ENCODE data around the gene CHSY1. TPM values are rescaled to one million over a fixed set of nuclear protein-coding genes. Genes with fewer than 3 reads are reported as not detected.
A peak's percentile ranks its signal among the peaks of the same experiment; 100 is the strongest.

The CHSY1 gene
- total RNA-seq, 1 donor: 41.5 TPM

DNA sequence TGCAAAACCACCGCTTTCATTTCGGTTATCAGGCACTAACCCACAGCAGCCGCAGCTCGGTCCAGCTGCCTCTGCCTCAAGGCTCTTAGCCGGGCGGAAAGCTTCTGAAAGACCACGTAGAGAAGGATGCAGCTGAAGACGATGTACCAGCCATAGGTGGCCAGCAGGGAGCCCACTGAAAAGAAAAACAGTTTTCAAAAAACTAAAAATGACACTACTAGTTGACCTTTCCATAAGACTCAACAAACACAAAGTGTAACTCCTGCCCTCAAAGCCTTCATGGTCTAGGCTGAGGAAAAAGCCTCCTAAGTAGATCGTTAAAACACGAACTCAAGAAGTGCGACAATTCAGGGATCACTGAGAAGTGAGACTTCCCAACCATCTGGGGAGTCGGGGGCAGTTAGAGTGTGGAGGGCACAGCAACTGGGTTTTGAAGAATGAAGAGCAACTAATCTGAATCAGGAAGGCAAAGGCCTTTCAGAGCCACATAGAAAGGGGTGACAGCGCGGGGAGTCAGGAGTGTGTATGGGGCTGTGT lies 24.7 kb upstream of the CHSY1 start:
- peak; percentile 48 for TF ChIP-seq CTCF (IDR thresholded peaks at IDR 0.05; ENCODE audit: insufficient read depth, low read depth, low read length)
- DNase-seq (ENCODE audit: low read depth): peak; percentile 64
- peak overlapping the region; percentile 90 for H3K4me3 ChIP-seq (ENCODE audit: low read depth, low read length)

DNA sequence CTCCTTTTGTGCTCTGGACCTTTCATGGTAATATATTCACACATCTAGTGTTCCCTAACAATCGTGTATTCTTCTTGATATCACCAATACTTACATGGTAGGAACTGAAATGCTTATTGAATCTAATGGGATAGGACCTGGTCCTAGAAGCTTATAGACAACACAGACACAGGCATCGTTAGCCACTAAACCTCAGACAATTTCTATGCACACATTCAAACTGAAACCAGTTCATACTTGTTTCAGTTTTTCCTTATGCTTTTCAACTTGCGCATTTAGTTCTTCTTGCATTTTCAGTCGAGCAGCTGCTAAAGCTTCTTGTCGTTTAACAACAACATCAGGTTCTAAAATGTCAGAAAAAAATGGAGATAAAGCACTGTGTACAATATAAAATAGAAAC lies 23.2 kb upstream of the CHSY1 start:
- H3K4me3 ChIP-seq (ENCODE audit: low read depth, low read length): no peak overlapping the region
- DNase-seq (ENCODE audit: low read depth): no peak
- TF ChIP-seq CTCF (IDR thresholded peaks at IDR 0.05; ENCODE audit: insufficient read depth, low read depth, low read length): no peak

GRCh38 chr15:101273534-101273933 lies 21.7 kb upstream of the CHSY1 start:
- no peak for DNase-seq (ENCODE audit: low read depth)
- no peak overlapping the region for H3K4me3 ChIP-seq (ENCODE audit: low read depth, low read length)
- no peak for TF ChIP-seq CTCF (IDR thresholded peaks at IDR 0.05; ENCODE audit: insufficient read depth, low read depth, low read length)

DNA sequence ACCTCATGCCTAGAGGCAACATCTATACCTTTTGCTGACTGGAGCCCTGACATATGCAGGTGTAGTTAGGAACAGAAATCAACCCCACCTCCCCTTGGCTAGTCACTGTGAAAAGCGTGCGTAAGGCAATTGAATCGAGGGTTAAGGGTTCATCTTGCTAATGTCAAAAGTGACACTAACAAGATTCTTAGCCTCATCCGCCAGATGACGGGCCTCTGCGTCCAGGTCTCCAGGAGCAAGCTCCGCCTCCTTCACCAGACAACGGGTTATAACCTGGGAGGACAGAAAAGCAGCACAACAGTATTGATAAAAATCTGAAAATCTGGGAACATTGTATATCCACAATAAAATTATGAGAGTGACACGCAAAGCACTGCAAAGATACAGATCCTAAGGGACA lies 20.7 kb upstream of the CHSY1 start:
- DNase-seq (ENCODE audit: low read depth): no peak
- no peak for TF ChIP-seq CTCF (IDR thresholded peaks at IDR 0.05; ENCODE audit: insufficient read depth, low read depth, low read length)
- no peak overlapping the region for H3K4me3 ChIP-seq (ENCODE audit: low read depth, low read length)

- peak; percentile 44 for TF ChIP-seq CTCF (IDR thresholded peaks at IDR 0.05; ENCODE audit: insufficient read depth, low read depth, low read length)
- no peak overlapping the region for H3K4me3 ChIP-seq (ENCODE audit: low read depth, low read length)
- DNase-seq (ENCODE audit: low read depth): no peak
Measured at GRCh38 chr15:101269479-101270223, 17.8 kb upstream of the CHSY1 start.

DNA sequence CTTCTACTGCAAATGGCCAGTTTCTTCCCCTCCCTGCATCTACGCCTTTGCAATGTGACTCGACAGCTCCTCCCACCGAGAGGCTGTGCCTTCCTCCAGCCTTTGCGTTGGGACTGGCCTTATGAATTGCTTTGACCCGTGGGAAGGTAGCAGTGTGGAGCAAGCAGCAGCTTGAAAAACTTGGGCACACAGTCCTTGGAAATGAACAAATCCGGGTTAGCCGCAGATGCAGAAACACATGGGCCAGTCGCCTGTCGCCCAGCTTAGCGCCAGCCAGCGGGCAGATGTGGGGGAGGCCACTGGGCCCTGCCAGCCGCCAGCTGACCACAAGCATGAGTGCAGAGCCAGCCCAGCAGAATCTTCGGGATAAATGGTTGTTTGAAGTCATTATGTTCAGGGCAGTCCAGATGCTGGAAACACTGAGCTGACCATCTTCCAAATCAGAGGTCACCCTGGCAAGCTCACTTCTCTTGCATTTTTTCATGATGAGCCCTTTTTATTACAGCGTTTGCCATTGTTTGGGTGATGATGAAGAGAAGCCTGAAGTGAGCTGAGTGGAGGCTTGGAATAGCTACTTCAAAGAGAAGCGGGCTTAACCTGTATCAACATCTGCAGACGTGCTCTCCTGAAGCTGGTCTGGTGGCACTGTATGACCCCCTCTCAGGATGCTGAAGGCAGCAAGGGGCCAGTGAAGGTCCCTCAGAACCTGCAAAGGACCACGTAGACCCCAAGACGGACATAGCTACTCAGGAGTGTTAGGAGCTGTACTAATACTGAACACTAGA lies 15.7 kb upstream of the CHSY1 start:
- TF ChIP-seq CTCF (IDR thresholded peaks at IDR 0.05; ENCODE audit: insufficient read depth, low read depth, low read length): no peak
- H3K4me3 ChIP-seq (ENCODE audit: low read depth, low read length): no peak overlapping the region
- DNase-seq (ENCODE audit: low read depth): peak; percentile 83
